H9 (cell line): ENCODE results near the gene PITPNB. TPM values are rescaled to one million over a fixed set of nuclear protein-coding genes. Genes with fewer than 3 reads are reported as not detected.

Experiments
- DNase-seq: peaks from one replicate; pipeline ENCODE4 v3.0.0-alpha.2; 2017
- H2AFZ ChIP-seq: one replicate; pipeline ENCODE4 v1.6.1; 2013; ENCODE audit warnings: mild to moderate bottlenecking, low read length, control low read depth, moderate library complexity
- H2AK5ac ChIP-seq: 2 replicates; pipeline ENCODE4 v1.6.1; 2013; ENCODE audit warnings: low read length, control low read depth, mixed read lengths; ENCODE audit not compliant: insufficient read length
- H2BK120ac ChIP-seq: one replicate; pipeline ENCODE4 v1.6.1; 2013; ENCODE audit warnings: low read depth, mild to moderate bottlenecking, low read length, control low read depth, inconsistent platforms; ENCODE audit not compliant: poor library complexity, severe bottlenecking
- H2BK12ac ChIP-seq: 2 replicates; pipeline ENCODE4 v1.6.1; 2013; ENCODE audit warnings: low read length, control low read depth, mixed read lengths, low read depth; ENCODE audit not compliant: insufficient read length
- H2BK15ac ChIP-seq: 2 replicates; pipeline ENCODE4 v1.6.1; 2013; ENCODE audit warnings: low read depth, low read length, control low read depth
- H2BK20ac ChIP-seq: one replicate; pipeline ENCODE4 v1.6.1; 2013; ENCODE audit warnings: low read depth, mild to moderate bottlenecking, low read length, control low read depth, inconsistent platforms; ENCODE audit not compliant: poor library complexity, severe bottlenecking
- H2BK5ac ChIP-seq: 2 replicates; pipeline ENCODE4 v1.6.1; 2013; ENCODE audit warnings: low read length, control low read depth, mixed read lengths; ENCODE audit not compliant: insufficient read length
- H3K14ac ChIP-seq: 2 replicates; pipeline ENCODE4 v1.6.1; 2013; ENCODE audit warnings: low read length, control low read depth; ENCODE audit not compliant: insufficient read depth
- H3K18ac ChIP-seq: 2 replicates; pipeline ENCODE4 v1.6.1; 2013; ENCODE audit warnings: low read depth, mild to moderate bottlenecking, mixed read lengths, low read length, control low read depth; ENCODE audit not compliant: insufficient read length
- H3K23ac ChIP-seq: 2 replicates; pipeline ENCODE4 v1.6.1; 2013; ENCODE audit warnings: low read length, control low read depth, mixed read lengths, low read depth; ENCODE audit not compliant: insufficient read length
- H3K23me2 ChIP-seq: 2 replicates; pipeline ENCODE4 v1.6.1; 2013; ENCODE audit warnings: low read depth, mild to moderate bottlenecking, mixed read lengths, low read length, control low read depth; ENCODE audit not compliant: insufficient read length, poor library complexity, severe bottlenecking
- H3K27ac ChIP-seq: 2 replicates; pipeline ENCODE4 v1.5.1; 2013; ENCODE audit warnings: low read length, control low read depth, mixed read lengths, low read depth; ENCODE audit not compliant: insufficient read length
- H3K27me3 ChIP-seq: 2 replicates; pipeline ENCODE4 v1.6.1; 2013; ENCODE audit warnings: low read length, control low read depth, inconsistent platforms; ENCODE audit not compliant: insufficient read depth
- H3K4ac ChIP-seq: 2 replicates; pipeline ENCODE4 v1.6.1; 2013; ENCODE audit warnings: low read depth, mild to moderate bottlenecking, control low read depth, inconsistent platforms, low read length, moderate library complexity
- H3K4me1 ChIP-seq: 2 replicates; pipeline ENCODE4 v1.6.1; 2013; ENCODE audit warnings: low read length, control low read depth, inconsistent platforms; ENCODE audit not compliant: insufficient read depth
- H3K4me2 ChIP-seq: 2 replicates; pipeline ENCODE4 v1.6.1; 2013; ENCODE audit warnings: low read length, control low read depth, mixed read lengths; ENCODE audit not compliant: insufficient read length, insufficient read depth
- H3K56ac ChIP-seq: 2 replicates; pipeline ENCODE4 v1.6.1; 2013; ENCODE audit warnings: low read depth, mild to moderate bottlenecking, mixed read lengths, low read length, control low read depth; ENCODE audit not compliant: insufficient read length
- H3K79me1 ChIP-seq: 2 replicates; pipeline ENCODE4 v1.6.1; 2013; ENCODE audit warnings: low read depth, mild to moderate bottlenecking, moderate library complexity, low read length, control low read depth, inconsistent platforms; ENCODE audit not compliant: insufficient read depth, poor library complexity, severe bottlenecking
- H3K79me2 ChIP-seq: 2 replicates; pipeline ENCODE4 v1.6.1; 2013; ENCODE audit warnings: low read length, control low read depth, inconsistent platforms; ENCODE audit not compliant: insufficient read depth
- H3K9ac ChIP-seq: 2 replicates; pipeline ENCODE4 v1.6.1; 2013; ENCODE audit warnings: low read length, control low read depth, mixed read lengths; ENCODE audit not compliant: insufficient read length; ENCODE audit errors: extremely low read depth
- H3K9me3 ChIP-seq: one replicate; pipeline ENCODE4 v1.6.1; 2013; ENCODE audit warnings: low read depth, low read length, inconsistent platforms; ENCODE audit not compliant: control insufficient read depth
- H3T11ph ChIP-seq: one replicate; pipeline ENCODE4 v1.6.1; 2013; ENCODE audit warnings: mild to moderate bottlenecking, low read length, control low read depth, inconsistent platforms
- H4K20me1 ChIP-seq: one replicate; pipeline ENCODE4 v1.6.1; 2013; ENCODE audit not compliant: control insufficient read depth, insufficient read length, insufficient read depth
- H4K5ac ChIP-seq: 2 replicates; pipeline ENCODE4 v1.6.1; 2013; ENCODE audit warnings: low read depth, mild to moderate bottlenecking, mixed read lengths, low read length, control low read depth; ENCODE audit not compliant: insufficient read length
- H4K8ac ChIP-seq: replicated peaks from 2 replicates; pipeline ENCODE4 v1.6.1; 2013; ENCODE audit warnings: low read length, control low read depth, mixed read lengths, low read depth; ENCODE audit not compliant: insufficient read length
- H4K91ac ChIP-seq: 2 replicates; pipeline ENCODE4 v1.6.1; 2013; ENCODE audit warnings: low read depth, mild to moderate bottlenecking, moderate library complexity, mixed read lengths, low read length, control low read depth; ENCODE audit not compliant: insufficient read length
- H3K27ac Mint-ChIP-seq, 3 experiments: 2 replicates in 2 of 3; 3 replicates in 1 of 3; pipeline ENCODE4 v1.8.0; 2020 to 2021; ENCODE audit warnings: mixed read lengths in 3 of 3, mild to moderate bottlenecking in 1 of 3, moderate library complexity in 1 of 3
- H3K27me3 Mint-ChIP-seq: 2 replicates; pipeline ENCODE4 v1.8.0; 2021; ENCODE audit warnings: low read depth, mild to moderate bottlenecking, moderate library complexity, mixed read lengths
- H3K36me3 Mint-ChIP-seq, 3 experiments: 2 replicates in 2 of 3; 3 replicates in 1 of 3; pipeline ENCODE4 v1.8.0; 2020 to 2021; ENCODE audit warnings: low read depth in 3 of 3, mixed read lengths in 3 of 3; ENCODE audit not compliant: insufficient read depth in 1 of 3
- H3K4me1 Mint-ChIP-seq, 2 experiments: 2 replicates each; pipeline ENCODE4 v1.8.0; 2020; ENCODE audit warnings: mixed read lengths in 2 of 2
- H3K4me3 Mint-ChIP-seq, 2 experiments: 2 replicates in 1 of 2; 3 replicates in 1 of 2; pipeline ENCODE4 v1.8.0; 2020 to 2021; ENCODE audit warnings: mild to moderate bottlenecking in 2 of 2, mixed read lengths in 2 of 2, moderate library complexity in 1 of 2
- H3K9me3 Mint-ChIP-seq, 2 experiments: 2 replicates in 1 of 2; 3 replicates in 1 of 2; pipeline ENCODE4 v1.8.0; 2020; ENCODE audit warnings: mild to moderate bottlenecking in 2 of 2, mixed read lengths in 2 of 2, moderate library complexity in 1 of 2
- CTCF ChIP-seq: fragments of 200-600 bp; sonication (generic); conservative IDR thresholded peaks from 3 replicates; pipeline ENCODE4 v1.8.0; 2021; ENCODE audit warnings: antibody characterized with exemption, mild to moderate bottlenecking
- WGBS: extraction: QIAGEN DNeasy Blood & Tissue Kit; methylation state at CpG from one replicate; pipeline ENCODE4 v1.1.7; 2013; ENCODE audit warnings: missing lambda C conversion rate, low lambda C conversion rate, mixed read lengths; ENCODE audit not compliant: insufficient read length; ENCODE audit errors: extremely low coverage; 5-methylcytosine and 5-hydroxymethylcytosine counted together
- total RNA-seq: library from RNA; stranded (reverse); gene quantifications from 2 replicates; pipeline ENCODE4 v1.2.1, GENCODE V29; 2021

Gene PITPNB
- total RNA-seq, 1 experiment from 2014 or later, result 106 TPM

GRCh38 chr22:27844656-27845591 lies 74.1 kb downstream of the PITPNB start:
- Histone ChIP-seq H3K18ac (no peak overlapping the region), H2BK12ac (no peak overlapping the region), H3K79me2 (no peaks in the 10 kb centered on the region), H3K56ac (no peak overlapping the region), H3K4ac (no peak overlapping the region), H3K23me2 (no peaks in the 10 kb centered on the region), H3K23ac (no peak overlapping the region), H3K9ac (no peak overlapping the region), H2BK20ac (no peak overlapping the region), H4K91ac (no peak overlapping the region), H2BK5ac (no peak overlapping the region), H2AK5ac (no peak overlapping the region), H3K79me1 (no peaks in the 10 kb centered on the region), H3T11ph (no peak overlapping the region), H4K20me1 (no peaks in the 10 kb centered on the region), H3K14ac (no peak overlapping the region), H3K27me3 (no peaks in the 10 kb centered on the region), H2BK120ac (no peak overlapping the region), H3K4me1 (peaks cover 7% of the 10 kb centered on the region), H3K27ac (no peak overlapping the region), H3K9me3 (no peaks in the 10 kb centered on the region), H2AFZ (no peak overlapping the region), H4K8ac (no peak overlapping the region), H2BK15ac (no peak overlapping the region), H3K4me2 (no peak overlapping the region), H4K5ac (no peak overlapping the region)
- Mint-ChIP-seq H3K4me3 (peak overlapping the region in 1 of 2 experiments; percentile 43; a peak in 1 of 5 replicates), H3K36me3 (peaks cover 6 to 13% (median 9%) of the 10 kb centered on the region in 3 experiments; a peak in 6 of 7 replicates), H3K27ac (peak overlapping the region; percentile 53 to 92 (median 91); a peak in 5 of 7 replicates), H3K4me1 (peaks cover 20 to 28% of the 10 kb centered on the region in 2 experiments), H3K9me3 (no peaks in the 10 kb centered on the region), H3K27me3 (no peaks in the 10 kb centered on the region)
- no peak for TF ChIP-seq CTCF
- no CpG with 5 or more reads among the region's 20 CpGs for WGBS
- DNase-seq, result no peak
